PC-3 (cell line): ENCODE measurements around the gene RET. TPM values are rescaled to one million over a fixed set of nuclear protein-coding genes. Genes with fewer than 3 reads are reported as not detected.

Experiments used
- ATAC-seq: fragments of 200-7000 bp; cut with Tn5 transposase; 2 replicates; pipeline ENCODE4 v1.9.1; 2020; ENCODE audit warnings: mild to moderate bottlenecking, moderate library complexity
- BruUV-seq: library from RNA; stranded (reverse); fragments of 400-500 nt; replicated peaks from 2 replicates; lab custom pipeline; 2021; lab: Mats Ljungman, UMichigan
- CTCF ChIA-PET: fragments of 300-600 bp; sonication (Branson Sonifier 250); formaldehyde crosslinking; loops from one replicate; lab custom pipeline; 2022; ENCODE audit warnings: antibody characterized with exemption; lab: Charles Lee
- POLR2A ChIA-PET: fragments of 300-600 bp; sonication (Branson Sonifier 250); formaldehyde crosslinking; loops from one replicate; lab custom pipeline; 2022; ENCODE audit warnings: antibody characterized with exemption; ENCODE audit not compliant: unreplicated experiment; lab: Charles Lee
- DNase-seq: peaks from one replicate; pipeline ENCODE4 v3.0.0-alpha.2; 2015
- H2AFZ ChIP-seq: fragments of 300-600 bp; sonication (generic); 2 replicates; pipeline ENCODE4 v1.6.0; 2016; ENCODE audit warnings: antibody characterized with exemption, low read length
- H3F3A ChIP-seq: fragments of 300-600 bp; sonication (generic); one replicate; pipeline ENCODE4 v1.6.0; 2017; ENCODE audit warnings: antibody characterized with exemption, low read length, control low read depth, mild to moderate bottlenecking; ENCODE audit not compliant: unreplicated experiment
- H3K27ac ChIP-seq: fragments of 300-600 bp; sonication (generic); 2 replicates; pipeline ENCODE4 v1.5.1; 2016; ENCODE audit warnings: mild to moderate bottlenecking, low read length
- H3K27me3 ChIP-seq: fragments of 300-600 bp; sonication (generic); 2 replicates; pipeline ENCODE4 v1.6.1; 2016; ENCODE audit warnings: low read length, mixed read lengths
- H3K36me3 ChIP-seq: fragments of 300-600 bp; sonication (generic); 2 replicates; pipeline ENCODE4 v1.6.1; 2016; ENCODE audit warnings: low read depth, mixed run types, low read length, mixed read lengths
- H3K4me1 ChIP-seq: fragments of 300-600 bp; sonication (generic); 2 replicates; pipeline ENCODE4 v1.5.1; 2016; ENCODE audit warnings: low read length; ENCODE audit not compliant: insufficient read depth
- H3K4me2 ChIP-seq: fragments of 300-600 bp; sonication (generic); 2 replicates; pipeline ENCODE4 v1.6.0; 2016; ENCODE audit warnings: low read length
- H3K4me3 ChIP-seq: fragments of 300-600 bp; sonication (generic); 2 replicates; pipeline ENCODE4 v1.5.1; 2016; ENCODE audit warnings: mild to moderate bottlenecking, low read length, mixed read lengths
- H3K79me2 ChIP-seq: fragments of 300-600 bp; sonication (generic); 2 replicates; pipeline ENCODE4 v1.6.1; 2017; ENCODE audit warnings: low read length, mixed read lengths
- H3K9ac ChIP-seq: fragments of 300-600 bp; sonication (generic); 2 replicates; pipeline ENCODE4 v1.6.0; 2016; ENCODE audit warnings: mild to moderate bottlenecking, low read length
- H3K9me2 ChIP-seq: fragments of 300-600 bp; sonication (generic); replicated peaks from 2 replicates; pipeline ENCODE4 v1.6.1; 2016; ENCODE audit warnings: mixed run types, low read length, mixed read lengths
- H3K9me3 ChIP-seq: fragments of 300-600 bp; sonication (generic); 2 replicates; pipeline ENCODE4 v1.6.1; 2016; ENCODE audit warnings: low read length, mixed read lengths
- H4K20me1 ChIP-seq: fragments of 300-600 bp; sonication (generic); 2 replicates; pipeline ENCODE4 v1.6.1; 2016; ENCODE audit warnings: low read length, mixed read lengths
- CTCF ChIP-seq: fragments of 300-600 bp; sonication (generic); conservative IDR thresholded peaks from 2 replicates; pipeline ENCODE4 v1.5.1; 2017; ENCODE audit warnings: antibody characterized with exemption, low read depth, mild to moderate bottlenecking, low read length
- EZH2 ChIP-seq: fragments of 300-600 bp; sonication (generic); IDR thresholded peaks from one replicate; pipeline ENCODE4 v1.6.1; 2017; ENCODE audit warnings: antibody characterized with exemption, mild to moderate bottlenecking, low read length; ENCODE audit not compliant: unreplicated experiment
- EZH2phosphoT487 ChIP-seq: fragments of 300-600 bp; sonication (generic); IDR thresholded peaks from 2 replicates; pipeline ENCODE4 v1.6.1; 2018; ENCODE audit warnings: mild to moderate bottlenecking, antibody characterized with exemption, low read length, borderline replicate concordance
- intact Hi-C: fragments of 100-400 bp; cut with micrococcal nuclease; formaldehyde crosslinking; loops from 2 replicates; pipeline ENCODE4 v1.9.0; 2023
- total RNA-seq: library from RNA; depleted of rRNA; stranded (reverse); fragments of >200 nt; gene quantifications from 2 replicates; pipeline ENCODE4 v1.2.3, GENCODE V29; 2014

Gene RET
- total RNA-seq, 1 experiment from 2014 or later, result not detected

DNA sequence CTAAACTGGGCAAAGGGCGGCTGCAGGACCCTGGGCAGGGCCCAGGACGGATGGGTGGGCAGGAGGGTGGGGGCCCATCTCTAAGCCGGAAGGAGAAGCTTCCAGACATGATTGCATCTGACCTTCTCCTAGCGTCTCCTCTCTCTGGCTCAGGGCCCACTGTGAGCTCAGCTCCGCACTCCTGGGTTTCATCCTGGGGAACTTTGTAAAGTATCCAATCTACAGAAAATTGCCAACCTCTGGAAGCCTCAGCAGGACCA is 8.8 kb upstream of the RET start:
- no TSS peak for BruUV-seq
- H3K9ac ChIP-seq, result no peak overlapping the region

GRCh38 chr10:43068471-43069210 is 8.2 kb upstream of the RET start:
- ChIA-PET POLR2A (no interaction called here), CTCF (no interaction called here)
- H3K79me2 ChIP-seq, result no peaks in the 10 kb centered on the region
- no peak overlapping the region for H3K27ac ChIP-seq
- no peaks in the 10 kb centered on the region for H3K4me1 ChIP-seq
- no peak overlapping the region for H2AFZ ChIP-seq
- no peaks in the 10 kb centered on the region for H3K9me2 ChIP-seq
- no peak overlapping the region for H3K9ac ChIP-seq
- no peak for ATAC-seq
- H3F3A ChIP-seq, result no peaks in the 10 kb centered on the region
- TF ChIP-seq EZH2phosphoT487 (no peak), EZH2 (no peak), CTCF (no peak)
- H3K4me3 ChIP-seq, result no peak overlapping the region
- no TSS peak for BruUV-seq
- no peak for DNase-seq
- H3K4me2 ChIP-seq, result no peak overlapping the region
- intact Hi-C loops, result no loop called here
- no peaks in the 10 kb centered on the region for H4K20me1 ChIP-seq
- no peaks in the 10 kb centered on the region for H3K9me3 ChIP-seq
- H3K27me3 ChIP-seq, result peaks cover 19% of the 10 kb centered on the region
- no peaks in the 10 kb centered on the region for H3K36me3 ChIP-seq

More for the DNA sequence above, 8.8 kb upstream of the RET start:
- TF ChIP-seq CTCF, result no peak
- TF ChIP-seq EZH2, result no peak
- TF ChIP-seq EZH2phosphoT487, result no peak
- no peaks in the 10 kb centered on the region for H3K4me1 ChIP-seq
- H3K4me3 ChIP-seq, result no peak overlapping the region
- no peak overlapping the region for H3K4me2 ChIP-seq
- H3K79me2 ChIP-seq, result no peaks in the 10 kb centered on the region
- DNase-seq (no peak), ATAC-seq (no peak)
- H3K36me3 ChIP-seq, result no peaks in the 10 kb centered on the region
- ChIA-PET CTCF (no interaction called here), POLR2A (no interaction called here)
- no peaks in the 10 kb centered on the region for H3K9me2 ChIP-seq
- peaks cover 22% of the 10 kb centered on the region for H3K27me3 ChIP-seq
- no peak overlapping the region for H2AFZ ChIP-seq
- no peaks in the 10 kb centered on the region for H4K20me1 ChIP-seq
- intact Hi-C loops, result no loop called here
- H3K9me3 ChIP-seq, result no peaks in the 10 kb centered on the region
- H3F3A ChIP-seq, result no peaks in the 10 kb centered on the region
- no peak overlapping the region for H3K27ac ChIP-seq

DNA sequence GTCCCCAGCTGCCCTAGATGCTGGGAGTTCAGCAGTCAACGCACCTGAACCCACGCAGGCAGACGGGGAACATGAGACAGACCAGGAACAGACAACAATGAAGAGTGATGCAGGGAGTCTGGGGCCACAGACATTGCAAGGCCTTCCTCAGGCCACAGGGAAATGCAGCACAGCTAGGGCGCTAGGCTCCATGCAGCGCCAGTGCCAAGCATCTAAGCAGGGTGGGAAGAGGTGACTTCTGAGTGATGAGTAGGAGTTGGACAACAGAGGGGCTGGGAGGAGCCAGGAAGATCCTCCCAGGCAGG is 7.7 kb upstream of the RET start:
- Histone ChIP-seq H2AFZ (no peak overlapping the region), H3K79me2 (no peaks in the 10 kb centered on the region), H3K9me3 (no peaks in the 10 kb centered on the region), H3K9ac (no peak overlapping the region), H3K36me3 (no peaks in the 10 kb centered on the region), H3K27ac (no peak overlapping the region), H3K4me2 (no peak overlapping the region), H3K9me2 (no peaks in the 10 kb centered on the region), H4K20me1 (no peaks in the 10 kb centered on the region), H3K27me3 (peaks cover 16% of the 10 kb centered on the region), H3K4me3 (no peak overlapping the region), H3K4me1 (no peaks in the 10 kb centered on the region), H3F3A (no peaks in the 10 kb centered on the region)
- ATAC-seq (no peak), DNase-seq (no peak)
- ChIA-PET POLR2A (no interaction called here), CTCF (no interaction called here)
- BruUV-seq, result no TSS peak
- TF ChIP-seq CTCF (no peak), EZH2phosphoT487 (no peak), EZH2 (no peak)
- intact Hi-C loops, result no loop called here
